Measurements from ENCODE around the gene LTB4R2.

Gene LTB4R2

DNA sequence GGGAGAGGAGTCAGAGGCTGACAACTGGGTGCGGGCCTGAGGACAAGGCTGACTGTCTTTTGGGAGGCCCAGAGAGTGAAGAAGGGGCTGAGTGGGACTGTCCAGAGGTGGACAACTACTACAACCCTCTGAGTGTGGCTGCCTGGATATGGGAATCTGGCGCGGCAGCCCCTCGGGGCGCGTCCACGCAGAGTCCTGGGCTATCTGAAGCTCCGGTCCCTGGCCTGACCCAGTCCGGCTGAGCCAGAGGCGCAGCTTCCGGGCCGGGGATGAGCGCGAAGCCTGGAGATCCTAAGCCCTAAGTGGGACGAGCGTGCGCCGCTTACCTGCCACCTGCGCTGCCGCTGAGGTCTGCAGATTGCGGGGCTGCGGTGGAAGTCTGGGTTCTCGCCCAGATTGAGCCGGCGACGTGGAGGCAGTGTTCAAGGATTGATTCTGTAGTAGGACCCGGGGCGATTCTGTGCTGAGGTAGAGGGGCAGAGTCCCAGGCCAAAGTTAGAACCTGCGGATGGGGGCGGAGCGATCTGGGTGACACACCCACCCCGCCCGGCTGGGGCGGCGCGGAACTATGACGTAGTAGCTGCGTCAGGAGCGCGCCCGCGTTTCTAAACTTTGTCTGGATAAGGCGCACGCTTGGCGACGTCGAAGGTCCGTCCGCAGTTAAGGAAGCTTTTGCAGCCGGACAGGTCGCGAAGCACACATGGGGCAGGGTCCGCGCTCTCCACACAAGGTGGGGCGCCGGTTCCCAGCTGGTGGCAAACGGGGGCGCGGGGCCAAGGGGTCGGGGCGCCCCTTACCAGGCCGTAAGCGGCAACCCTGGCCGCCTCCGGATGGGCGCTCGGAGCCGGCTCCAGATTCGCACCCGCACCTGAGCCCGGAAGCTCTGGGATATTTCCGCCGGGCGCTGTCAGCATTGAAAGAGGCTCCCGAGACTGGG is 10.4 kb upstream of the LTB4R2 start, which contains the start of the genes DHRS1 and NOP9:
DHRS1 (minus strand) TSS at position 526 of the 937 bp plus-strand sequence. CDS start 674 bp downstream, outside the sequence.
NOP9 (plus strand) TSS at position 596 of the 937 bp plus-strand sequence; CDS start at position 701, 105 bp downstream.
- DNase-seq, result peak; percentile 50

DNA sequence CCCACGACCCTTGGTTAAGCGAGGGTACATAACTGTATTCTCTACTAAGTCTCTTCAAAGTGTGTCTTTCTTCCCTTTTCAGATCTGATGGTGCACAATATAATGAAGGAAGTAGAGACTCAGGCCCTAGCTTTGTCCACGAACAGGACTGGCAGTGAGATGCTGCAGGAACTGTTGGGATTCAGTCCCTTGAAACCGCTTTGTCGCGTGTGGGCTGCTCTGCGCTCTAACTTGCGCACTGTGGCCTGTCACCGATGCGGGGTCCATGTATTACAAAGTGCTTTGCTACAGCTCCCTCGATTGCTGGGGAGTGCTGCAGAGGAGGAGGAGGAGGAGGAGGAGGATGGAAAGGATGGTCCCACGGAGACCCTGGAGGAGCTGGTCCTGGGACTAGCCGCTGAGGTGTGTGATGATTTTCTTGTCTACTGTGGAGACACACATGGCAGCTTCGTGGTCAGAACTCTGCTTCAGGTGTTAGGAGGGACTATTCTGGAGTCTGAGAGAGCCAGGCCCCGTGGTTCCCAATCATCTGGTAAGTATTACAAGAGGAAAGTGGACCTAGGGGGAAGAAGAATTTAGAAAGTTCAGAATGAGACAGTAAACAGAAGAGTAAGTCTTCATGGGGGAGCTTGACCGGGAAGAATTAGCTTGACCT is 9.5 kb upstream of the LTB4R2 start:
- DNase-seq, result no peak

DNA sequence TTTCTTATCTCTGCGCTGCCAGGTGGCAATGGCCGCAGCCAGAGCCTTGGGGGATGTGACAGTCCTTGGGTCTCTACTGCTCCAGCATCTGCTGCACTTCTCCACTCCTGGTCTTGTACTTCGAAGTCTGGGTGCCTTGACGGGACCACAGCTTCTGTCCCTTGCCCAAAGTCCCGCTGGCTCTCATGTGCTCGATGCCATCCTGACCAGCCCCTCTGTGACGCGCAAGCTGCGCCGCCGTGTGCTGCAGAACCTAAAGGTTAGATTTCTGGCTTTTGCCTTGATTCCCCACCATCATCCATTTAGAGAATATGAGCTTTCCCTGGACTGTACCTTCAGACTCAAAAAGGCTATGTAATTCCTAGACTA is 5.9 kb upstream of the LTB4R2 start:
- no peak for DNase-seq

DNA sequence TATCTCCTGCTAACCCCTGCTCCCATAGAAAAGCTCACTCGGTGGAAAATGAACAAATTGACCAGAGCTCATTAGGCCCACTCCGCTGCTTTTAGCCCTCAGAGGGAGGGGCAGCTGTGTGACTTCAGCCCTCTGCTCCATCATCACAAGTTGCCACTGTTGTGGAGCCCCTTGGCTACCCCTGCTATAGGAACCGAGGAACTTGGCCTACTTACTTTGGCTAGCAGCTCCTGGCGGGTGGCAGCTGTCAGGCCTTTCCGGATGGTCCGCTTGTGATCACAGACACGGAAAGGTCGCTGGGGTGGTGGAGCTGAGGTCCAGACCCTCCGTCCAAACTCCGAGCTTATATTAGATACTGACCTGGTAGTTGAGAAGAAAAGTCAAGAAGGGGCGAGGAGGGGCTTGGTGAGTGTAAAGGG is 2.8 kb upstream of the LTB4R2 start:
- no peak for DNase-seq

DNA sequence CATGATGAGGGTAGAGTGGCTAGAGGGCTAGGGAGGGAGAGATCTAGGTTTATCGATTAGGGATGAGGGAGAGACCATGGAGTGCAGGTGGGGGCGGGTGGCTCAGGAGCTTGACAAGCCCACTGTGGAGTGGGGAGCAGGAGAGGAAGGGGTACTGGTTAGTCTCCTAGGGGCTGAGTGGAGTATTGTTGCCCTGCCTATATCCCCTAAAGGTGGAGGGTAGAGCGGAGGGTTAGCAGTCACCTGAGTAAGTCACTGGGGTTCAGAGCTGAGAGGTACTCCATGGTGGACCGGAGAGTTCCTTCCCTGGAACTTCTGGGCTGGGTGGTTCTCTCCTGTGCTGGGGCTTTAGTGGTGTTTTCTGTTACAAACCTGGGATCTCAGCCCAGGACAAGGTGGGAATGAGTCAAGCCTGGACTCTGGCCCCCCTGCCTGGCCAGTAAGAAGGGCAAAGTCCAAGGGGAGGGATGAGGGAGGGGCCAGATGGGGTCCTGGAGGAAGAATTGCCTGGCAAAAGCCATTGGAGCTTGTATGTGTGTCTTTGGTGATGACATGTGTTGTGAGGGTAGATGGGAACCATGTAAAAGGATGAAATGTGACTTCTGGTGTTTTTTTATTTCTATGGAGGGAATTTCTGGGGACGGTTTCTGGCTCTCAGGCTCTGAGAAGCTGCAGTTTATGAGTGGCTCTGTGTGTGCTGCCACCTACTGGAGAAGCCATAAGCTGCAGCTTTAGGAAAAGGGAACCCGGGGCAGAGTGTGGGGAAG is 2.2 kb upstream of the LTB4R2 start, which contains the start of gene CIDEB:
CIDEB (minus strand) TSS at position 403 of the 767 bp plus-strand sequence; CDS start at position 284, 119 bp downstream.
- no peak for DNase-seq

DNA sequence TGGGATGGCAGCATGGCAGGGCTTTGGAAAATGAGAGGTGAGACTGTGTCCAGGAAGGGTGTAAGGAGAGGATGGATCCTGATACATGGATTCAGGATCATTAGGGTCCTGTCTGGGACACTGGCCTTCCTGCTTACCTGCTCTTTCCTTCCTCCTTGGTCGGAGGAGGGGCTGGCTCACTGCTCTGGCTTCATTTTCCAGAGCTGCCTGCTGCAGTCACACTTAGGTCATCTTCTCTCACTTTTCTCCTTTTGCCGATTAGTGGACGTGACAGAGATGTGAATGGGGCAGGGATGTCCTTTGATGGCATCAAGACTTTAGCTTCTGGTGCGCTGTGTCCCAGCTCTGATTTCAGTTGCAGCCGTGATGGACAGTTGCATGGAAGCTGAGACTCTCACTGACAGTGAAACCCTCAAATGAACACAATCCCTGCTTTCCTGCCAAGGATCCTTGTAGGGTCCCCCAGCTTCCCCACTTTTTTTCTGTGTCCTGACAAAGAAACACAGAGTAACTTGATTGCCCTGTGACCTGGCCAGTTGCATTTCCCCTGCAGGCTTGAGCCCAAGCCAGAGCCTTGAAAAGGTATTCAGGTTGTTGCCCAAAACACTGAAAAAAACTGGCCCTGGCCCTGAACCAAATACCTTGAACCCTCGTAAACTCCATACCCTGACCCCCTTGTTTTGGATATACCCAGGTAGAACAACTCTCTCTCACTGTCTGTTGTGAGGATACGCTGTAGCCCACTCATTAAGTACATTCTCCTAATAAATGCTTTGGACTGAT is 1.4 kb upstream of the LTB4R2 start:
- DNase-seq, result no peak

DNA sequence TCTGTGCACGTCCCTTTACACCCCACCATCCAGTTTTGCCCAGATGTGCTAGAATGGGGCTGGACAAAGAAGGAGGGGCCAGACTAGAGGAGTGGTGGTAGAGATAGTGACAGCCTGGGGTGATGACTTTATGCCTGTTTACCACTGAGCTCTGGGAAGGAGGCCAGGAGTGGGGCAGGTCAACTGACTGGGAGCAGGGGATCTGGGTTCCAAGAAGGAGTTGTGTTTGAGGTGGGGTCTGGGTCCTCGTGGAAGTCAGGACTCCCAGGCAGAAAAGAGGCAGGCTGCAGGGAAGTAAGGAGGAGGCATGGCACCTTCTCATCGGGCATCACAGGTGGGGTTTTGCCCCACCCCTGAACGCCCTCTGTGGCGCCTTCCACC is 315 bp downstream of the LTB4R2 start:
- DNase-seq, result no peak

DNA sequence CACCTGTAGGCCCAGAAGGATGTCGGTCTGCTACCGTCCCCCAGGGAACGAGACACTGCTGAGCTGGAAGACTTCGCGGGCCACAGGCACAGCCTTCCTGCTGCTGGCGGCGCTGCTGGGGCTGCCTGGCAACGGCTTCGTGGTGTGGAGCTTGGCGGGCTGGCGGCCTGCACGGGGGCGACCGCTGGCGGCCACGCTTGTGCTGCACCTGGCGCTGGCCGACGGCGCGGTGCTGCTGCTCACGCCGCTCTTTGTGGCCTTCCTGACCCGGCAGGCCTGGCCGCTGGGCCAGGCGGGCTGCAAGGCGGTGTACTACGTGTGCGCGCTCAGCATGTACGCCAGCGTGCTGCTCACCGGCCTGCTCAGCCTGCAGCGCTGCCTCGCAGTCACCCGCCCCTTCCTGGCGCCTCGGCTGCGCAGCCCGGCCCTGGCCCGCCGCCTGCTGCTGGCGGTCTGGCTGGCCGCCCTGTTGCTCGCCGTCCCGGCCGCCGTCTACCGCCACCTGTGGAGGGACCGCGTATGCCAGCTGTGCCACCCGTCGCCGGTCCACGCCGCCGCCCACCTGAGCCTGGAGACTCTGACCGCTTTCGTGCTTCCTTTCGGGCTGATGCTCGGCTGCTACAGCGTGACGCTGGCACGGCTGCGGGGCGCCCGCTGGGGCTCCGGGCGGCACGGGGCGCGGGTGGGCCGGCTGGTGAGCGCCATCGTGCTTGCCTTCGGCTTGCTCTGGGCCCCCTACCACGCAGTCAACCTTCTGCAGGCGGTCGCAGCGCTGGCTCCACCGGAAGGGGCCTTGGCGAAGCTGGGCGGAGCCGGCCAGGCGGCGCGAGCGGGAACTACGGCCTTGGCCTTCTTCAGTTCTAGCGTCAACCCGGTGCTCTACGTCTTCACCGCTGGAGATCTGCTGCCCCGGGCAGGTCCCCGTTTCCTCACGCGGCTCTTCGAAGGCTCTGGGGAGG is 985 bp downstream of the LTB4R2 start, which contains the start of gene LTB4R:
LTB4R (plus strand) TSS at position 857 of the 959 bp plus-strand sequence. CDS start 4,150 bp downstream, outside the sequence.
- peak; percentile 58 for DNase-seq

DNA sequence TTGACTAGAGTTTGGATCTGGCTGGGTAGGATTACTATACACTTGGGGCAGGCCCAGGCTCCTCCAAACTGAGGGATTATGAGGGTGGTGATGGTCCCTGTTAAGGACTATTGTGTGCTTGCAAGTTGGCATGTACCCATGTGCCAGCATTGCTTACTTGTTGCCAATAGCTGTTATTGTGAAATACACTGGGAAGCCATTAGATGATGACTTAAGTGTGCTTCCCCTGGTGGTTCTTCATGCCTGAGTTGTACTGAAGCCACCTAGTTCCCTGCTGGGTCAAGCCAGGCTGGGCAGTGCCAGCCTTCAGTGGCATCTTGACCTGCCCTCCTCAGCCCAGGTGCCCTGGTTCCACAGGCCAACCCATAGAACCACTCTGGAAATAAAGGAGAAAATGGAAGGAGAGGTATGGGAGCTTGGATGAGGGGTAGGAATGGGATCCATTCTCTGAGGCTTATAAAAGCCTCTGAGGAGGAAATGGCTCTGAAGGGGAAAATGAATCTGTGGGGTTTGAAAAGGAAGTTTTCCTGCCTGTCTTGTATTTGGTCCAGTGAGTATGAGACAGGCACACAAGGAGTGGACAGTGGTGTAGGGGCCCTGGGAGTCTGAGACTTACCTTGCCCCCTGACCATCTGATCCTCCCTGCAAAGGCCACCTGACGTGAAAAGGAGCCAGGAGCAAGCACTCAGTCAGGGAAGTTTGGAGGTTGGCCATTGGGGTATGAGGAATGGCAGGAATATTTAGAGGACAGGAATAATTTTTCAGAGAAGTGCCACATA is 2.1 kb downstream of the LTB4R2 start:
- peak; percentile 57 for DNase-seq

DNA sequence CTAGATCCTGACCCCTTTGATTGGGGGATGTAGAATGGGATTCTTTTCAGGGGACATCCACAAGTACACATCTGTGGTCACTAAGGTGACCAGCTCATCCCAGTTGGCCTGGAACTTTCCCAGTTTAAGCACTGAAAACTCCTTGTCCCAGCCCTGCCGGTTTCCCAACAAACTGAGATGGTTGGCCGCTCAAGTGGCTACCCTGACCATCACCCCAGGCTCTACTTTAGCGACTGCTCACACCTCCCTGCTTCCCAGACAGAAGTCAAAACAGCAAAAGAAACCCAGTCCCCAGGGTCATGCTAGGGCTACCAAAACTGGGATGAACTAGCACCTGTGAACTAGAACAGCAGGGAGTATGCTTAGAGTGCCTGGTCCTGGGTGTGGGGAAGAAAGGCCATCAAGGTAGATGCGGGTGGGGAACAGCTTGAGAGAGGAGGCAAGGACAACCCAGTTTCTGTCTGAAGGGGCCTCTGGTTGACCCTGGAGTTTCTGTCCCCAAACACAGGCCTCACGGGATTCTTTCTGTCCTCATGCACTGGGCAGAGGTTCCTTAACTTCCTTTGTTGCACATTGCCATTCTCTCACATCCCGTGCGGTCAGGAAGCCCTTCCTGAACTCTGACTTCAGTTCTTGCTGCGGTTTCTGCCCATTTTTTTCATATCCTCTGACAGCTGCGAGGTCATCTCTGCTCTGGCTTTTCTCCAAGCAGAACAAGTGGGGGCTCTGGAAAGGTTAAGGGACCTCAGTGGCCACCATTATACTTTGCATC is 3.0 kb downstream of the LTB4R2 start:
- peak; percentile 96 for DNase-seq

DNA sequence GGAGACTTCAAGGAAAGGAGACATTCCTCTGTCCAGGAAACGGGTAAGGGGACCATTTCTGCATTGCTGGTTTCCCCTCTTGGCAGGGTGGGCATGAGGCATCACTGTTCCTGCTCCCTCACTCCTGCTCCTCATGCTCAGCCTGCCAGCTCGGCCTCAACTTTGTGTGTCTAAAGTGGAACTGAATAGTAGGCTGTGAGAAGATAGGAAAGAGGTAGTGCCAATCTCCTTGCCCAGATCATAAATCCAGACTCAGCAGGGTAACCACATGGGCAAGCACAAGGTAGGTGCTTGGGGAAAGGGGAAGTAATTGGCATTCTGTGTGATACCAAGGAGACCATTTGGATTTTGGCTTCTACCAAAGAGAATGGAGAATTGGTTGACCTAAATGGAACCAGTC is 4.0 kb downstream of the LTB4R2 start:
- DNase-seq, result peak; percentile 52

DNA sequence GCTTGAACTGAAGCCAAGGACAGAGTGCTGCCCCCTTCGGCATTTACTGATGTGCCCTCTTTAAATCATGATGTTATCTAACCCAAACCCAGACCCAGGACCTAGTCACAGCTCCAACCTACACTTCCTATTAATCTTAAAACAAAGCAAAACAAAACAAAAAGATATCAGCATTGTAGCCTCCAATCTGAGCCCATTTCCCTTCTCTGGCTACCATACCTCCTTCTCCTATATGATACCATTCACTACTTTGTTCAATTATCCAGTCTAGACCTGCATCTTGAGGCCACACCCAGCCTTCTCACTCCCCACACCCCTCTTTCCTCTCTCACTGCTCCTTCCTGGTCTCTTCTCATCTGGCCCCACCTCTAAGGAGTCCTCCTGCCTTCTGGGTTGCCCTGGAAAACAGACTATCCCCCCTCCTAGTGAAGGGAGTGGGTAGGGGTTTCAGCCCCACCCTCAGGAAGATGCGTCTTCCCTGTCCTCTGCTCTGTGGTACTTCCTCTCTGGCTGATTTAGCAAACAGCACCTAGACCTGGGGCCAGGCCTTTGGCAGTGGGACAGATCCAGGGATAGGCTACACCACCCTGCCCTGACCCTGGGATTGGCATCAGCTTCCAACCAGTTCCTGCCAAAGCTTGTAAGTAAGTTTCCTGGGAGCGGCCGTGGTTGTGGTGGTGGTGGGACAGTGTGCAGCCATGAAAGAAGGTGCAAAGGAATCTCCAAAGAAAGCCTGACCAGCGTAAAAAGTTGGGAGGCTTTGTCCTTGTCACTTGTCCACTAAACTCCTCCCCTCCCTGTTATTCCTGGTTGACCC is 4.6 kb downstream of the LTB4R2 start:
- DNase-seq, result no peak

DNA sequence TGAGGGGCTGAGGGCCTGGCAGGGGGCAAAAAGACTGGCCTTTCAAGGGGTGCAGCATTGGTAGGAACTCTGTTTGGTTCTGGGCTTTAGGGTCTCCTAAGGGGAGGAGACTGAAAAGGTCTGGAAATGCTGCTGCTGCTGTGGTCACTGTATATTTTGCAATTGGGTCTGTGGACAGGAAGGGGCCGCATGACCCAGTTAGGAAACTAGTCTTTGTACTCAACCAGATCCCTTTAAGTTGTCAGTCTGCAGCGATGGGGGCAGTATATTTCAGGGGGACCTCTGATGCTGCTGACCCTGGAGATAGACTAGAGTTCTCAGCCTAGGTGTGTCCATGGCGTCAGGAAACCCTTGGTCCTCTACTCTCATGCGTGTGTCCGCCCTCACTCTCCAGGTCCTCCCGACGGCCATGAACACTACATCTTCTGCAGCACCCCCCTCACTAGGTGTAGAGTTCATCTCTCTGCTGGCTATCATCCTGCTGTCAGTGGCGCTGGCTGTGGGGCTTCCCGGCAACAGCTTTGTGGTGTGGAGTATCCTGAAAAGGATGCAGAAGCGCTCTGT is 5.4 kb downstream of the LTB4R2 start:
- DNase-seq, result no peak

DNA sequence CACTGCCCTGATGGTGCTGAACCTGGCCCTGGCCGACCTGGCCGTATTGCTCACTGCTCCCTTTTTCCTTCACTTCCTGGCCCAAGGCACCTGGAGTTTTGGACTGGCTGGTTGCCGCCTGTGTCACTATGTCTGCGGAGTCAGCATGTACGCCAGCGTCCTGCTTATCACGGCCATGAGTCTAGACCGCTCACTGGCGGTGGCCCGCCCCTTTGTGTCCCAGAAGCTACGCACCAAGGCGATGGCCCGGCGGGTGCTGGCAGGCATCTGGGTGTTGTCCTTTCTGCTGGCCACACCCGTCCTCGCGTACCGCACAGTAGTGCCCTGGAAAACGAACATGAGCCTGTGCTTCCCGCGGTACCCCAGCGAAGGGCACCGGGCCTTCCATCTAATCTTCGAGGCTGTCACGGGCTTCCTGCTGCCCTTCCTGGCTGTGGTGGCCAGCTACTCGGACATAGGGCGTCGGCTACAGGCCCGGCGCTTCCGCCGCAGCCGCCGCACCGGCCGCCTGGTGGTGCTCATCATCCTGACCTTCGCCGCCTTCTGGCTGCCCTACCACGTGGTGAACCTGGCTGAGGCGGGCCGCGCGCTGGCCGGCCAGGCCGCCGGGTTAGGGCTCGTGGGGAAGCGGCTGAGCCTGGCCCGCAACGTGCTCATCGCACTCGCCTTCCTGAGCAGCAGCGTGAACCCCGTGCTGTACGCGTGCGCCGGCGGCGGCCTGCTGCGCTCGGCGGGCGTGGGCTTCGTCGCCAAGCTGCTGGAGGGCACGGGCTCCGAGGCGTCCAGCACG is 6.1 kb downstream of the LTB4R2 start:
- DNase-seq, result no peak

DNA sequence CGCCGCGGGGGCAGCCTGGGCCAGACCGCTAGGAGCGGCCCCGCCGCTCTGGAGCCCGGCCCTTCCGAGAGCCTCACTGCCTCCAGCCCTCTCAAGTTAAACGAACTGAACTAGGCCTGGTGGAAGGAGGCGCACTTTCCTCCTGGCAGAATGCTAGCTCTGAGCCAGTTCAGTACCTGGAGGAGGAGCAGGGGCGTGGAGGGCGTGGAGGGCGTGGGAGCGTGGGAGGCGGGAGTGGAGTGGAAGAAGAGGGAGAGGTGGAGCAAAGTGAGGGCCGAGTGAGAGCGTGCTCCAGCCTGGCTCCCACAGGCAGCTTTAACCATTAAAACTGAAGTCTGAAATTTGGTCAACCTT is 6.6 kb downstream of the LTB4R2 start:
- DNase-seq, result no peak

DNA sequence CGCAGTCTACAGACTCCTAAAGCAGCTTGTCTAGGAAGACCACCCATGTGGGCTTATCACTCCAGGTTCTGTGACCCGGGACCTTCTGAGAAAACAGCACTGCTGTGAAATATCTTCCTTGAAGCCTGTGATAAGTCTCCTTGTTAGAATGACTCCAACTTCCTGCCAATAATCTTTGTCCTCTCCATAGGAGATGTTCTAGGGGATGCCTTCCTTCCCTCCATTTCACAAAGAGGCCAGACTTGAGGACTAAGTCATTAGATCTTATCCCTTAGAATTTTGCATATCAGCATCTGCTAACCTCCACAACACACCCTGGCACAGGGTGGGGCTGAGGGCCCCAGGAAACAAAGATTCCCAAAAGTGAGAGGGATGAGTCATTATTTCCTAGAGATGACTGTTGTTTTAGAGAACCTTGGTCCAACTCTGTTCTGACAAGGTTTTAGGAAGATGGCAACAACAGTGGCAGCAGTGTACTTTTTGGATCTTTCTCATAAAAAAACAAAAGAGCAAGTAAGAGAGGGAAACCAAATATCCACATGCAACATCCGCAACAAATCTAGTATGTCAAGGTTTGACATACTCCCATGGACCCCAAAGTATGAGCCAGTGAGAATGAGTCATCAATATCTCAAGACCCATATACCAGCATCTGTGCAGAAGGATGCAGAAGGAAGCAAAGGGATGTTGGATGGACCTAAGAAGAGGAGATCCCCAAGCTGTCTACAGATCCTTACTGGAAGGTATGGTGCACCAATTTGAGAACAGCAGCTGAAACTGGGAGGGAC is 7.4 kb downstream of the LTB4R2 start:
- DNase-seq, result no peak

Measured in GF-D8 (cell line).